Mammary epithelial cell (primary cell): Measurements from ENCODE around the gene ZMAT2.

Experiments
- CTCF ChIP-seq, 2 donors: IDR thresholded peaks in 1 of 2; conservative IDR thresholded peaks in 1 of 2; 2 replicates each; pipeline ENCODE4 v1.5.1; 2011 to 2012; ENCODE audit warnings: inconsistent platforms in 2 of 2, low read length in 2 of 2, mild to moderate bottlenecking in 2 of 2, control low read depth in 1 of 2, low read depth in 1 of 2; ENCODE audit not compliant: insufficient read depth in 1 of 2; ENCODE audit errors: extremely low read depth in 1 of 2
- EZH2 ChIP-seq: IDR thresholded peaks from 2 replicates; pipeline ENCODE4 v1.6.1; 2012; ENCODE audit warnings: low read length, inconsistent platforms, borderline replicate concordance

GRCh38 chr5:140690376-140690932 lies 9.8 kb upstream of the ZMAT2 start:
- TF ChIP-seq CTCF (conservative IDR thresholded peaks at IDR 0.05 in 1 of 2, IDR thresholded peaks at IDR 0.05 in 1 of 2; ENCODE audit: extremely low read depth in 1 of 2, insufficient read depth in 1 of 2, low read depth in 1 of 2, low read length in 2 of 2) (no peak), EZH2 (no peak)
